ENCODE results near the gene C7orf33. TPM values are rescaled to one million over a fixed set of nuclear protein-coding genes. Genes with fewer than 3 reads are reported as not detected.

The C7orf33 gene
- total RNA-seq, 1 donor from 2014 or later, result not detected

DNA sequence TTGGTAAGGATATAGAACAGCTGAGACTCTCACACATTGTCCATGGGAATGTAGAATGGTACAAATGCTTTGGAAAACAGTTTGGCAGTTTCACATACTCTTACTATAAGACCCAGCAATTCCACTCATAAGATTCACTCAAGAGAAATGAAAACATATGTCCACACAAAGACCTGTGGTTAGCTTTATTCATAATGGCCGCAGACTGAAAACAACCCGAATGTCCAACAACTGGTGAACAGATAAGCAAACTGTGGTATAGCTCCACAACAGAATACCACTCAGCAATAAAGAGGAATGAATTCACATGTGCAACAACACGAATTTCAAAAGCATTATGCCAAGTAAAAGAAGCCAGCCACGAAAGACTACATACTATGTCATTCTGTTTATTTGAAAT, 74.7 kb downstream of the C7orf33 start:
- H3K9me3 Mint-ChIP-seq (ENCODE audit: unreplicated experiment), result no peaks in the 10 kb centered on the region

More for the DNA sequence above, 74.7 kb downstream of the C7orf33 start:
- Histone ChIP-seq H3K9ac (ENCODE audit: low read length) (no peak overlapping the region), H3K79me2 (ENCODE audit: insufficient read depth, low read length) (no peaks in the 10 kb centered on the region), H3K4me2 (ENCODE audit: low read length) (no peak overlapping the region), H4K20me1 (ENCODE audit: insufficient read depth, low read length) (no peaks in the 10 kb centered on the region), H3K4me1 (ENCODE audit: insufficient read depth, low read length) (no peaks in the 10 kb centered on the region), H3K4me3 (ENCODE audit: insufficient read depth, low read depth, low read length) (no peak overlapping the region), H3K27me3 (ENCODE audit: insufficient read depth, low read length) (no peaks in the 10 kb centered on the region), H3K9me3 (ENCODE audit: insufficient read depth, low read depth, low read length) (no peaks in the 10 kb centered on the region), H2AFZ (ENCODE audit: low read depth, low read length) (no peak overlapping the region), H3K36me3 (ENCODE audit: insufficient read depth, low read length) (no peaks in the 10 kb centered on the region), H3K27ac (ENCODE audit: low read depth, low read length) (no peak overlapping the region)
- no peaks in the 10 kb centered on the region for H3K27me3 Mint-ChIP-seq (ENCODE audit: low read depth, unreplicated experiment)
- DNase-seq (ENCODE audit: low read depth) (peak; percentile 69), FAIRE-seq (no peak)
- H3K27ac Mint-ChIP-seq (ENCODE audit: unreplicated experiment), result no peak overlapping the region
- H3K4me1 Mint-ChIP-seq (ENCODE audit: low read depth, unreplicated experiment), result peaks cover 5% of the 10 kb centered on the region
- TF ChIP-seq, protein P1, sequence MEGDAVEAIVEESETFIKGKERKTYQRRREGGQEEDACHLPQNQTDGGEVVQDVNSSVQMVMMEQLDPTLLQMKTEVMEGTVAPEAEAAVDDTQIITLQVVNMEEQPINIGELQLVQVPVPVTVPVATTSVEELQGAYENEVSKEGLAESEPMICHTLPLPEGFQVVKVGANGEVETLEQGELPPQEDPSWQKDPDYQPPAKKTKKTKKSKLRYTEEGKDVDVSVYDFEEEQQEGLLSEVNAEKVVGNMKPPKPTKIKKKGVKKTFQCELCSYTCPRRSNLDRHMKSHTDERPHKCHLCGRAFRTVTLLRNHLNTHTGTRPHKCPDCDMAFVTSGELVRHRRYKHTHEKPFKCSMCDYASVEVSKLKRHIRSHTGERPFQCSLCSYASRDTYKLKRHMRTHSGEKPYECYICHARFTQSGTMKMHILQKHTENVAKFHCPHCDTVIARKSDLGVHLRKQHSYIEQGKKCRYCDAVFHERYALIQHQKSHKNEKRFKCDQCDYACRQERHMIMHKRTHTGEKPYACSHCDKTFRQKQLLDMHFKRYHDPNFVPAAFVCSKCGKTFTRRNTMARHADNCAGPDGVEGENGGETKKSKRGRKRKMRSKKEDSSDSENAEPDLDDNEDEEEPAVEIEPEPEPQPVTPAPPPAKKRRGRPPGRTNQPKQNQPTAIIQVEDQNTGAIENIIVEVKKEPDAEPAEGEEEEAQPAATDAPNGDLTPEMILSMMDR (IDR thresholded peaks at IDR 0.05; ENCODE audit: insufficient read depth, low read depth, low read length), result no peak
- no peak for TF ChIP-seq EZH2 (IDR thresholded peaks at IDR 0.05; ENCODE audit: insufficient read depth, low read length)
- H3K36me3 Mint-ChIP-seq (ENCODE audit: low read depth, unreplicated experiment), result no peaks in the 10 kb centered on the region
- H3K4me3 Mint-ChIP-seq (ENCODE audit: unreplicated experiment), result no peak overlapping the region

Other genes with a start within 250 kb of the C7orf33 start
- 56.3 and 60.2 TPM in 2 replicates for gene CUL1, start 108.1 kb downstream of the C7orf33 start, total RNA-seq